ENCODE data around the gene ZNF260. TPM values are rescaled to one million over a fixed set of nuclear protein-coding genes. Genes with fewer than 3 reads are reported as not detected.
"Not testable (repeated sequence)": the region's sequence is repeated elsewhere in the genome, so short reads cannot be mapped to it uniquely, and the experiment has no call there.

The ZNF260 gene
- polyA plus RNA-seq, 6 donors from 2014 or later, result 2.2 to 16.2 (median 10.1) TPM

- no peak for DNase-seq
These were observed 1.5 kb downstream of the ZNF260 start for GRCh38 chr19:36526581-36526980.

DNA sequence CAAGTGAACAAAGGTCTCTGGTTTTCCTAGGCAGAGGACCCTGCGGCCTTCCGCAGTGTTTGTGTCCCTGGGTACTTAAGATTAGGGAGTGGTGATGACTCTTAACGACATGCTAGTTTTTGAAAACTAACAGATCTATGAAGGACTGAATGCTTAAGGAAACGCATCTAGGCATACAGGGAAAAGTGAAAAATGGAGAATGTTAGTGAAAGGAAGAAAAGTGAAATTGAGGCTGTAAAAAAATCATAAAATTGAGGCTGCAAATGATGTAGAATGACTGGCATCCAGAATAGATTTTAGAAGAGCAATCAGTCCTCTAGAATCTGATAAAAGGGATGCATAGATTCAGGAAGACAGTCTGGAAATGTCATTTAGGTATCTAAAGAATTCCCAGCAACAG is 3.5 kb downstream of the ZNF260 start:
- peaks cover 34 to 36% of the 10 kb centered on the region in 2 donors for H3K36me3 Mint-ChIP-seq
- H3K9me3 Mint-ChIP-seq, result peaks cover 5 to 51% (median 30%) of the 10 kb centered on the region in 7 donors
- peak overlapping the region in 2 of 8 donors; percentile 32 to 66 for H3K4me3 Mint-ChIP-seq
- H3K27ac Mint-ChIP-seq, result no peak overlapping the region
- peaks cover 20 to 46% (median 29%) of the 10 kb centered on the region in 3 donors for H3K4me1 Mint-ChIP-seq
- no peaks in the 10 kb centered on the region for H3K27me3 Mint-ChIP-seq
- no peak for DNase-seq
- no peak for ATAC-seq (ENCODE audit: low read depth in 2 of 2)

More at GRCh38 chr19:36526581-36526980, 1.5 kb downstream of the ZNF260 start:
- H3K36me3 Mint-ChIP-seq, result peaks cover 26 to 27% of the 10 kb centered on the region in 2 donors
- no peak for ATAC-seq (ENCODE audit: low read depth in 2 of 2)
- no peaks in the 10 kb centered on the region for H3K27me3 Mint-ChIP-seq
- H3K4me1 Mint-ChIP-seq, result peaks cover 20 to 48% (median 29%) of the 10 kb centered on the region in 3 donors
- H3K27ac Mint-ChIP-seq, result peak overlapping the region in 1 of 6 donors; percentile 44
- peaks cover 5 to 40% (median 16%) of the 10 kb centered on the region in 7 donors for H3K9me3 Mint-ChIP-seq
- H3K4me3 Mint-ChIP-seq, result peak overlapping the region; percentile 7 to 100 (median 82)

DNA sequence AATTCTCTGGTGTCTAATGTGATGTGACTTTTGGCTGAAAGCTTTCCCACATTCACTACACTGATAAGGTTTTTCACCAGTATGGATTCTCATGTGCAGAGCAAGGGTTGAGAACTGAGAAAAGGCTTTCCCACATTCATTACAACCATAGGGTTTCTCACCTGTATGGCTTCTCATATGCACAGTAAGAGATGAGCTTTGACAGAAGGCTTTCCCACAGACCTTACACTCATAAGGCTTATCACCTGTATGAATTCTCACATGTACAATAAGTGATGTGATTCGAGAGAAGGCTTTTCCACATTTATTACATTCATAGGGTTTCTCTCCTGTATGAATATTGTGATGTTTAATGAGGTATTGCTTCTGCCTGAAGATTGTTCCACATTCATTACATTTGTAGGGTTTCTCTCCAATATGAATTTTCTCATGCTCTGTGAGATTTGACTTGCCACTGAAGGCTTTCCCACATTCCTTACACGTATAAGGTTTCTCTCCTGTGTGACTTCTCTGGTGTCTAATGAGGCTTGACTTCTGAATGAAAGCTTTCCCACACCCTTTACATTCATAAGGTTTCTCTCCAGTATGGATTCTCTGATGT is 14.0 kb downstream of the ZNF260 start:
- Mint-ChIP-seq H3K36me3 (peaks cover 38 to 45% of the 10 kb centered on the region in 2 donors), H3K27ac (no peak overlapping the region), H3K27me3 (no peaks in the 10 kb centered on the region), H3K4me3 (no peak overlapping the region), H3K9me3 (peaks cover 4 to 86% (median 83%) of the 10 kb centered on the region in 7 donors), H3K4me1 (peaks cover 0 to 2% (median 0%) of the 10 kb centered on the region in 3 donors)
- DNase-seq, result no peak
- no peak for ATAC-seq (ENCODE audit: low read depth in 2 of 2)

- peaks cover 7 to 9% of the 10 kb centered on the region in 2 donors for H3K36me3 Mint-ChIP-seq
- no peak overlapping the region for H3K4me3 Mint-ChIP-seq
- ATAC-seq (ENCODE audit: low read depth in 2 of 2) (no peak), DNase-seq (no peak)
- H3K4me1 Mint-ChIP-seq, result no peaks in the 10 kb centered on the region
- H3K9me3 Mint-ChIP-seq, result peaks cover 4 to 70% (median 51%) of the 10 kb centered on the region in 7 donors
- H3K27me3 Mint-ChIP-seq, result no peaks in the 10 kb centered on the region
- no peak overlapping the region for H3K27ac Mint-ChIP-seq
These were observed 19.7 kb downstream of the ZNF260 start for GRCh38 chr19:36508325-36508724.

GRCh38 chr19:36501973-36502372 is 26.1 kb downstream of the ZNF260 start:
- Mint-ChIP-seq H3K27me3 (no peaks in the 10 kb centered on the region), H3K4me1 (no peaks in the 10 kb centered on the region), H3K27ac (no peak overlapping the region), H3K36me3 (peaks cover 0 to 26% of the 10 kb centered on the region in 2 donors), H3K4me3 (no peak overlapping the region), H3K9me3 (peaks cover 6 to 62% (median 46%) of the 10 kb centered on the region in 7 donors)
- DNase-seq (no peak), ATAC-seq (ENCODE audit: low read depth in 2 of 2) (no peak)

- DNase-seq (no peak), ATAC-seq (ENCODE audit: low read depth in 2 of 2) (no peak)
- peaks cover 8 to 9% (median 9%) of the 10 kb centered on the region in 3 donors for H3K4me1 Mint-ChIP-seq
- no peak overlapping the region for H3K4me3 Mint-ChIP-seq
- peaks cover 0 to 7% of the 10 kb centered on the region in 2 donors for H3K36me3 Mint-ChIP-seq
- H3K27ac Mint-ChIP-seq, result no peak overlapping the region
- H3K27me3 Mint-ChIP-seq, result no peaks in the 10 kb centered on the region
- peaks cover 5 to 34% (median 17%) of the 10 kb centered on the region in 7 donors for H3K9me3 Mint-ChIP-seq
These were observed 31.1 kb downstream of the ZNF260 start for GRCh38 chr19:36497001-36497400.

DNA sequence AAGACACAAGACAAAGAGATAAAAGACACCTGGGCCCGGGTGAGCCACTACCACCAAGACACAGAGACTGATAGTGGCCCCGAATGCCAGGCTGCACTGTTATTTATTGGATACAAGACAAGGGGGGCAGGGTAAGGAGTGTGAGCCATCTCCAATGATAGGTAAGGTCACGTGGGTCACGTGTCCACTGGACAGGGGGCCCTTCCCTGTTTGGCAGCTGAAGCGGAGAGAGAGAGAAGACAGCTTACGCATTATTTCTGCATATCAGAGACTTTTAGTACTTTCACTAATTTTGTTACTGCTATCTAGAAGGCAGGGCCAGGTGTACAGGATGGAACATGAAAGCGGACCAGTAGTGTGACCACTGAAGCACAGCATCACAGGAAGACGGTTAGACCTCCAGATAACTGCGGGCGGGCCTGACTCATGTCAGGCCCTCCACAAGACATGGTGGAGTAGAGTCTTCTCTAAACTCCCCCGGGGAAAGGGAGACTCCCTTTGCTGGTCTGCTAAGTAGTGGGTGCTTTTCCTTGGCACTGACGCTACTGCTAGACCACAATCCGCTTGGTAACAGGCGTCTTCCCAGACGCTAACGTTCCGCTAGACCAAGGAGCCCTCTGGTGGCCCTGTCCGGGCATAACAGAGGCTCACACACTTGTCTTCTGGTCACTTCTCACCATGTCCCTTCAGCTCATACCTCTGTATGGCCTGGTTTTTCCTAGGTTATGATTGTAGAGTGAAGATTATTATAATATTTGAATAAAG is 35.2 kb downstream of the ZNF260 start:
- Mint-ChIP-seq H3K4me3 (peak overlapping the region; percentile 55 to 89 (median 78)), H3K27ac (peak overlapping the region; percentile 51 to 97 (median 87)), H3K4me1 (peaks cover 24 to 37% (median 32%) of the 10 kb centered on the region in 3 donors), H3K9me3 (peaks cover 0 to 18% (median 5%) of the 10 kb centered on the region in 7 donors)
- not testable (repeated sequence) for ATAC-seq (ENCODE audit: low read depth in 2 of 2); H3K36me3 Mint-ChIP-seq; H3K27me3 Mint-ChIP-seq
- DNase-seq, result peak; percentile 58

GRCh38 chr19:36490846-36491245 is 37.2 kb downstream of the ZNF260 start:
- not testable (repeated sequence) for H3K27me3 Mint-ChIP-seq; H3K36me3 Mint-ChIP-seq; ATAC-seq (ENCODE audit: low read depth in 2 of 2); DNase-seq
- Mint-ChIP-seq H3K4me3 (peak overlapping the region in 5 of 8 donors; percentile 29 to 98 (median 49)), H3K27ac (peak overlapping the region in 2 of 6 donors; percentile 92 to 94), H3K9me3 (peaks cover 0 to 18% (median 5%) of the 10 kb centered on the region in 7 donors), H3K4me1 (peaks cover 24 to 45% (median 37%) of the 10 kb centered on the region in 3 donors)

GRCh38 chr19:36489920-36490415 is 38.1 kb downstream of the ZNF260 start:
- Mint-ChIP-seq H3K4me1 (peaks cover 24 to 45% (median 37%) of the 10 kb centered on the region in 3 donors), H3K27me3 (no peaks in the 10 kb centered on the region), H3K27ac (peak overlapping the region; percentile 92 to 99 (median 98)), H3K36me3 (no peaks in the 10 kb centered on the region), H3K4me3 (peak overlapping the region; percentile 91 to 100 (median 98)), H3K9me3 (peaks cover 0 to 18% (median 5%) of the 10 kb centered on the region in 7 donors)
- ATAC-seq (ENCODE audit: low read depth in 2 of 2) (peak; percentile 51 to 58), DNase-seq (peak; percentile 79)

- Mint-ChIP-seq H3K36me3 (no peaks in the 10 kb centered on the region), H3K4me1 (peaks cover 24 to 45% (median 37%) of the 10 kb centered on the region in 3 donors), H3K9me3 (peaks cover 0 to 18% (median 5%) of the 10 kb centered on the region in 7 donors), H3K4me3 (peak within 1 kb of the TSS; percentile 91 to 100 (median 98)), H3K27me3 (no peaks in the 10 kb centered on the region), H3K27ac (peak within 1 kb of the TSS; percentile 92 to 99 (median 98))
- ATAC-seq (ENCODE audit: low read depth in 2 of 2), result peak; percentile 89 to 90
- peak; percentile 93 for DNase-seq
These were observed 38.8 kb downstream of the ZNF260 start, which contains the start of gene ZNF566 for GRCh38 chr19:36489118-36489919. Gene ZNF566 (minus strand): TSS chr19:36489561. CDS start chr19:36476557, 13,004 bp downstream.

DNA sequence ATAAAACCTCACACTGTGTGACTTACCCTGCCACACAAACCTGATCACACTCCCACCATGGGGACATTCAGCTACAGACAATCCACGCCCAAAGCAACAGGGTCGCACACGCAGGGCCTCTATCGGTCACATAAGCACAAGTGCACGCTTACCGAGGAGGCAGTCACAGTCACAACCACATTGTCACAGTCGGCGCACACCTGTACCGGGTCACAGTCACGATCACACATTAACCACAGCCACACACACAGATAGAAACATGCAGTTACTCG is 39.3 kb downstream of the ZNF260 start:
- Mint-ChIP-seq H3K27ac (peak overlapping the region; percentile 92 to 99 (median 98)), H3K4me1 (peaks cover 24 to 51% (median 37%) of the 10 kb centered on the region in 3 donors), H3K4me3 (peak overlapping the region; percentile 91 to 100 (median 98)), H3K36me3 (no peaks in the 10 kb centered on the region), H3K27me3 (no peaks in the 10 kb centered on the region), H3K9me3 (peaks cover 0 to 18% (median 5%) of the 10 kb centered on the region in 7 donors)
- peak; percentile 15 to 16 for ATAC-seq (ENCODE audit: low read depth in 2 of 2)
- DNase-seq, result no peak

- H3K9me3 Mint-ChIP-seq, result peaks cover 0 to 18% (median 5%) of the 10 kb centered on the region in 7 donors
- H3K27me3 Mint-ChIP-seq, result no peaks in the 10 kb centered on the region
- peak overlapping the region in 5 of 6 donors; percentile 92 to 99 (median 99) for H3K27ac Mint-ChIP-seq
- ATAC-seq (ENCODE audit: low read depth in 2 of 2) (no peak), DNase-seq (no peak)
- H3K4me3 Mint-ChIP-seq, result peak overlapping the region; percentile 91 to 100 (median 98)
- H3K36me3 Mint-ChIP-seq, result no peaks in the 10 kb centered on the region
- H3K4me1 Mint-ChIP-seq, result peaks cover 26 to 56% (median 41%) of the 10 kb centered on the region in 3 donors
These were observed 39.8 kb downstream of the ZNF260 start for GRCh38 chr19:36488118-36488845.

Measured in naive B cell (primary cell).